GM21526 (cell line): ENCODE results near the gene LRRC56.
A peak's percentile ranks its signal among the peaks of the same experiment; 100 is the strongest.

Experiments
- ATAC-seq: cut with Tn5 transposase; IDR thresholded peaks from one replicate; pipeline ENCODE4 v1.9.1; 2021; ENCODE audit warnings: moderate library complexity; ENCODE audit not compliant: unreplicated experiment, low FRiP score

Gene LRRC56

DNA sequence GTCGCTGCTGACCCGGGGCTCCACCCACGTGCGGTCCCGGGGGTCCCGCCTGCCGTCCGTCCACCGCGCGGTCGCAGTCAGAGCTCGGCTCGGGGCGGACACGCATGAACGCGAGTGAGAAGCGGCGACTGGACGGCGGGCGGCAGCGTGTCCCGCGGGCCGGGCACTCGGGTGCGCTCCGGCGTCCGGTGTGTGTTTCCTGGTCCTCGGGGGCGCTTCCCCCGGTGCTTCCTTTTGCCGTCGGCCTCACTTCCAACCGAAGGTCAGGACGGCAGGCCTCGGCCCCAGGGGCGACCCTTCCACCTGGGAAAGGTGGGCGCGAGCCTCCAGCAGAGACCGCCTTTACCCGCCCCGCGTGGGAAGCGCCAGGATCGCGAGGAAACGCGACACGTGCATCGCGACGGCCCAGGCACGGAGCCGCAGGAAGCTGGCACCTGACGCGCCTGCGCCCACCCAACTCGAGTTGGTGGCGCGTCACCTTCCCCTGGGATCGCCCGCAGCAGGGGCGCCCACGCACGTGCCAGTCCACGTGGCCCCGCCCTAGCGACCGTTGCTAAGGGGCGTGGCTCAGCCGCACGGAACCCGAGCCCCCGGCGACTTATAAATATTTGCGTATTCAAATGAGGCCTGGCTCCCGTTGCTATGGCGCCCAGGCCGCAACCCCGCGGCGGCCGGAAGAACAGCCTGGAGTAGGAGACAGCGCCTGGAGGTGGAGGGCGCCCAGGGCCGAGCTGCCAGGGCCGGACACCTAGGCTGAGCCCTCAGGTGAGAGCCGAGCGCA is at the start of gene LRRC56:
Gene LRRC56 (plus strand): TSS at position 687 of the 781 bp plus-strand sequence. CDS start 3,158 bp downstream, outside the sequence.
- ATAC-seq, result peak; percentile 48

DNA sequence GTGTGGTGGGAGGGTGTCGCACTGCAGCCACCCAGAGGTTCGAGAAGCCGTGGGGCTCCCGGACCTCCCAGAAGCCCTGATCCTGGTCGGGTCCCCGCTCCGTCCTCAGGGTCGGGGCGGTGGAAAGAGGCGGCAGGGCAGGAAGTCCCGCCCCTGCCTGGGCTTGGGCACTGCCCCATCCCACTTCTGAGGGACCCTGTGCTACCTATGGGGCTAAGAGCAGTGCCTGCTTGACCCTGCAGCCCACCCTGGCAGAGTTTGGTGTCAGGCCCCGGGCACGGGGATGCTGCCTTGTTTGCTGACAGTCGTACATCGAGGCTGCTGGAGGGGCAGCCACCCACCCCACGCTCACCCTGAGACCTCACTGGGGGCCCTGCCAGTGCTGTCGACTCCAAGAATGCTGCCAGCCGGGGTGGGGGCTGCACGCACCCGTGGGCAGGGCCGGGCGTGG is 49.7 kb upstream of the LRRC56 start:
- no peak for ATAC-seq

DNA sequence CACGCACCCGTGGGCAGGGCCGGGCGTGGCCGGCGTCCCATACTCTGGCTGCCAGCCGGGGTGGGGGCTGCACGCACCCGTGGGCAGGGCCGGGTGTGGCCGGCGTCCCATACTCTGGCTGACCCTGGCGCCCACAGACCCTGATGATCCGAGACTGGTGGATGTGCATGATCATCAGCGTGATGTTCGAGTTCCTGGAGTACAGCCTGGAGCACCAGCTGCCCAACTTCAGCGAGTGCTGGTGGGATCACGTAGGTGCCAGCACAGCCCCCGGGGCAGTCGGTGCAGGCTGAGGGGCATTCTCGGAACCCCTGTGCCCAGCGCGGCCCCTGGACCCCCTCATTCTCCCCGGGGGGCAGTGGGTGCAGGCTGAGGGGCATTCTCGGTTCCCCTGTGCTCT is 49.3 kb upstream of the LRRC56 start:
- ATAC-seq, result no peak

- no peak for ATAC-seq
These were observed 48.7 kb upstream of the LRRC56 start for GRCh38 chr11:488579-488978.

GRCh38 chr11:488992-489391 is 48.3 kb upstream of the LRRC56 start:
- ATAC-seq, result no peak

DNA sequence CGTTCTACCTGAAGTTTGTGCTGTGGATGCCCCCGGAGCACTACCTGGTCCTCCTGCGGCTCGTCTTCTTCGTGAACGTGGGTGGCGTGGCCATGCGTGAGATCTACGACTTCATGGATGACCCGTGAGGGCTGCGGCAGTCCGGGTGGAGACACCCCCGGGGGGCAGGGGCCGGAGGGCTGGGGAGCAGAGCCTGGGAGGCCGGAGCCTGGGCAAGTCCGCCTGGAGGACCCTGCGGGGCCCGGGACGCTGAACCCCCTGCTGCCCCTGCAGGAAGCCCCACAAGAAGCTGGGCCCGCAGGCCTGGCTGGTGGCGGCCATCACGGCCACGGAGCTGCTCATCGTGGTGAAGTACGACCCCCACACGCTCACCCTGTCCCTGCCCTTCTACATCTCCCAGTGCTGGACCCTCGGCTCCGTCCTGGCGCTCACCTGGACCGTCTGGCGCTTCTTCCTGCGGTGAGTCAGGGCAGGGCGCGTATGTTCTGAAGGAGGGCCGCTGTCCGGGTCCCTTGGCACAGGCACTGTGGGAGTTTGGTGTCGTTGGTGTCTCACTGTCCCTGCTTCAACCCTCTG is 47.6 kb upstream of the LRRC56 start:
- ATAC-seq, result no peak

- no peak for ATAC-seq
These were observed 47.0 kb upstream of the LRRC56 start for GRCh38 chr11:490186-490929.

GRCh38 chr11:490930-491260 is 46.4 kb upstream of the LRRC56 start:
- no peak for ATAC-seq

- ATAC-seq, result no peak
These were observed 46.0 kb upstream of the LRRC56 start for GRCh38 chr11:491358-491757.

GRCh38 chr11:492427-493226 is 44.7 kb upstream of the LRRC56 start:
- ATAC-seq, result no peak

DNA sequence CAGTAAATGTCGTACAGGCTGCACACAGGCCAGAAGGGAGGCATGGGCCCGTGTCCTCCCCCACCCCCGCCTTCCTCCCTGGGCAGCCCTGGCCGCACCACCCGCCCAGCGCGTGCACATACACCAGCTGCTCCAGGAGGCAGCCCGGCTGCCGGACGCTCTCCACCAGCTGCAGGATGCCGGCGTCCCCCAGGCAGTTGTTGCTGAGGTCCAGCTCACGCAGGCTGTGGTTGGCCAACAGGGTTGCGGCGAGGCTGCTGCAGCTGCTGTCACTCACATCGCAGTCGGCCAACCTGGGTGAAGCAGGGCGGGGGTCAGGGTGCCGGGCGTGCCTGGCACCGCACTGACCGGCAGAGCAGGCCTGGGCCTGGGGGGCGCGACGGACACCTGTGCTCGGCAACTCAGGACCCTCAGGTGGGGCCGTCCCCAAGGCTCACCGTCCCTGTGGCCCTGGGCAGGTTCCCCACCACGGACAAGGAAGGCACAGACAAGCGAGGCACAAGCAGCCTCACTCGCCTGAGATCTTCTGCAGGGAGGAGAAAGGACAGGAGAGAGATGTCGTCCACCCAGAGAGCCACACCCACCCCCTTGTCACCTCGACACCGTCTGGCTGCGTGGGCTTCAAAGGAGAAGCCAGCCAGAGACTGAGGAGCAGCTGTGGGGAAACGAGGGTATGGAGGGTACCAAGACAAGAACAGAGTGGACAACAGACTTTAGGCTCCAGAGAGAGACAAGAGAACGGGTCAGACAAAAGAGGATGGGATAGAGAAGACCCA is 42.4 kb upstream of the LRRC56 start:
- ATAC-seq, result no peak

DNA sequence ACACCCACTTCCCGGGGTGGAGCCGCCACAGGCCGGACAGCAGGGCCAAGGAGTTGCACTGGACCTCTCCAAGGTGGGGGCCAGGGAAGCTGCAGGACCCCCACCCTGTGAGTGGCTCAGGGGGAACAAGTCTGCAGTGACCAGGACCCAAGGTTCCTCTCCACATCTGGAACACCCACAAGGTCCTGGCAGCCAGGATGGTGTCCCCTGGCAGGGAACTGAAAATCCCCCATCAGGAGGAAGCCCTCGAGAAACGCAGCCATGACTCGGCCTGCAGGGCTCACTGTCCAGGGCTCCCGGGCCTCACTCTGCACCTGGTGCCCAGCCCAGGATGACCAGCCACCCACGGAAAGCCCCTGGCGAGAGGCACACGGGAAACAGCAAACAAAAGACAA is 41.8 kb upstream of the LRRC56 start:
- ATAC-seq, result no peak

GRCh38 chr11:496834-497564 is 40.3 kb upstream of the LRRC56 start:
- no peak for ATAC-seq

DNA sequence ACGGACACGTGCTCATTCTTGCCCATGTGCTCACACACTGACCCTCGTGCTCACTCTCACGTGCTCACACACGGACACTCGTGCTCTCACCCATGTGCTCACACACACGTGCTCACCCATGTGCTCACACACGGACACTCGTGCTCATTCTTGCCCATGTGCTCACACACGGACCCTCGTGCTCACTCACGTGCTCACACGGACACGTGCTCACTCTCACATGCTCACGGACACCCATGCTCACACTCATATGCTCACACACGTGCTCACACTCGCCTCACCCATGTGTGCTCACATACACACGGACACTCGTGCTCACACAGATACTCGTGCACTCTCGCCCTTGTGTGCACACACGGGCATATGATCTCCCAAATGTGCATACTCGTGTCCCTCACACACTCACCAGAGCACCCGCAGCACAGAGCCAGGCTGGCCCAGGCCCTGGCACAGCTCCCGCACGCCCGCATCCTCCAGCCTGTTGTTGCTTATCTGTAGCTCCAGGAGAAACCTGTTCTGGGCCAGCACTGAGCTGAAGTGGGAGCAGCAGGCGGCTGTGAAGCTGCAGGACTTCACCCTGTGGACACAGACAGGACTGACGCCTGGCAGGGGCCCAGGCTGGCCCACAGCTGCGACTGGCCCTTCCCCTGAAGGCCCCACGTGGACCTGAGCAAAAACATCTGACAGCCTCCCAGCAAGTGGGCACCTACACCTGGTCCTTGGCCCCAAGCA is 39.6 kb upstream of the LRRC56 start:
- no peak for ATAC-seq

DNA sequence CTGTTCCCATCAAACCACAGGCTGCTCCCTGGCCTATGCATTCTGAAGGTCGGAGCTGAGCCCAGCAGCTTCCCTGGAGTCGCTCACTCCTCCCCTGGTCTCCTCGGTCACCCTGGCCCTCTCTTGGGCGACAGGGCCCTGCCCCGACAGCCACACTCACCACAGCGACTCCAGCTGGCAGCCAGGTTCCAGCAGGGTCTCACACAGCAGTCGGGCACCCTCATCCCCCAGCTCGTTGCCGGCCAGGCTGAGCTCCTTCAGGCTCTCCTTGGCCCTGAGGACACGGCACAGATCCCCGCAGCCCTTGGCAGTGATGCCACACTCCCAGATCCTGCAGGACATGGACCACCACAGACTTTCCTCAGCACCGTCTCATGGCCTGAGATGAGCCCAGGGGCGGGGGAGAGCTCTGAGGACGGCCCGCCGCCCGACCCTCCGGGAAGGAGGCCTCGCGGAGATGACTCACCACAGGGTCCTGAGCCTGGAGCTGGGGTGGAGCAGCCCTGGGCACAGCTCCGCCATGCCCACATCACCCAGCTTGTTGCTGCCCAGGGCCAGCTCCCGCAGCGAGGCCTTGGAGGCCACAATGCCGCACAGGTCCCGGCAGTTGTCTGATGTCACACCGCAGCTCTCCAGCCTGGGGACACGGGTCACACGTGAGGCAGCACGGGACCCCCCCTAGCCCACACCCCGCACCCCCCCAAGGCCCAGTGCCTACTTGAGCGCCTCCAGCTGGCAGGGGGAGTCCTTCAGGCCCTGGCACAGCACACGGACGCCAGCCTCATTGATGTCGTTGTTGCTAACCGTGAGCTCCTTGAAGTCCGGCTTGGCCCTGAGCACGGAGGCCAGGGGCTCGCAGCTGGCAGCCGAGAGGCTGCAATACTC is 38.8 kb upstream of the LRRC56 start:
- ATAC-seq, result no peak

DNA sequence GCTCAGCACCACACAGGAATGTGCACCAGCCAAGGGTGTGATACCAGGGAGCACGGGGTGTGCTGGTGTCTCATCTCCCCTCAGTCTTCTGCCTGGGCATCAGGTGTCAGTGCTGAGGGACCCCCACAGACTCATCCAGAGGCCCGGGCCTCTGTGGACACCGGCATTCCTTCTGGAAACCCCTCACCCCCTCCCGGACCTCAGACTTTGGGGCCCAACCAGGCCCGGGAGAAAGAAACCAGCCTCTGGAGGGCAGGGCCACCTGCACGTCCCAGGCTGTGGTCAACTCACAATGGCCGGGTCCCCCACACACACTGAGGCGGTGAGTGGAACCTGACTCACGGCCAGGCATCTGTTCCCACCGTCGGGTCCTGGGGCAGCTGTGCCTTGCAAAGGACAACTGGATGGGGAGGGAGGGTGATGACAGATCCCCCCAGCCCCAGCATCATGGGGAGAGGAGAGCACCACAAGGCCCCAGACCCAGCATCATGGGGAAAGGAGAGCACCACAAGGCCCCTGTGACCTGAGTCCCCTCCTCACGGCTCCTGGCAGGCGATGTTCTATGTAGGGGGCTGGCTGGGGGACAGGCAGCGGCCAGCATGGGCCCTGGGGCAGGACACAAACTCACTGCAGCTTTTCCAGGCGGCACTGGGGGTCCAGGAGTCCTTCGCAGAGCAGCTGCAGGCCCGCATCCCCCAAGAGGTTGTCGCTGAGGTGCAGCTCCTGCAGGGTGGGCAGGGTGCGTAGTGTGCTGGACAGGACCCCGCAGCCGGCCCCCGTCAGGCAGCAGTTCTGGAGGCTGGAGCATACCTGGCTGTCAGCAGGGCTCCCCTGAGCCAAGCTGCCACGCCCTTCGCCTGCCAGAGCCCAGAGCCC is 37.9 kb upstream of the LRRC56 start:
- no peak for ATAC-seq
